ENCODE data around the gene SLC22A23.

Gene SLC22A23

DNA sequence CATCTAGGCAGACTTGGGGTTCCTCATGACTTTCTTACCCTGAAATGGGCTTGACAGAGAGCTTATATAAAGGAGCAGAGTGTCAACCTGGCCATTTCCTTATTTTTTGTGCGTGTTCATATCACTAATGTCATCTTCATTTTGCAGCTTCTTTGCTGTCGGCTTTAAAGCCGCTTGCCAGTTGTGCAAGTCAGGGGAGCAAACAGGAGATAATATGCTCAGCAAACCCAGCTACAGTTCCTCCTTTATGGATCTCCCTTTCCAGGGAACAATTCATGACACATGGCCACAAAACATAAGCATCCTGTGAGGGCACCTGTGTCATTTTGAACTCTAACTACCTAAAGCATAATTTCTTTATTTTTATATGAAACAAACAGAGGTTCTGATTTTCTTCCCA is 222.9 kb downstream of the SLC22A23 start:
- no peak for DNase-seq

DNA sequence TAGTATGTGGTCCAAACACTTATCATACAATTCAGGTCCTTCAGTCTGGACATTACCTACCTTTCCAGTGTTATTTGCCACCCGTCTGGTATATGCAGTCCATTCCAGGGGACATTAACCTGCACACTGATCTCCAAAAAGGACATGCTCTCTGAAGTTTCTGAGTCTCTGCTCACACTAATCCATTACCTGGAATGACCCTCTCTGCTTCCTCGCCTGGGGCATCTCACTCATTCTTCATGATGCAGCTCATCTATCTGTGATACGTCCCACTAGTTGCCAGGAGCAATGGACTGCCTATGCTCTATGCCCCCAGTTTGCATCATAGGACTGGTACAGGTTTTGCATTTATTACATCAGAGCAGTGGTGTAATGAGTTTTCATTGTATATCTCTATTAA is 223.5 kb downstream of the SLC22A23 start:
- no peak for DNase-seq

GRCh38 chr6:3232017-3232945 is 224.6 kb downstream of the SLC22A23 start:
- no peak for DNase-seq

- peak; percentile 88 for DNase-seq
Observed at GRCh38 chr6:3231247-3232016, 225.4 kb downstream of the SLC22A23 start.

- DNase-seq = peak; percentile 82
Observed at GRCh38 chr6:3230900-3231246, 226.0 kb downstream of the SLC22A23 start.

DNA sequence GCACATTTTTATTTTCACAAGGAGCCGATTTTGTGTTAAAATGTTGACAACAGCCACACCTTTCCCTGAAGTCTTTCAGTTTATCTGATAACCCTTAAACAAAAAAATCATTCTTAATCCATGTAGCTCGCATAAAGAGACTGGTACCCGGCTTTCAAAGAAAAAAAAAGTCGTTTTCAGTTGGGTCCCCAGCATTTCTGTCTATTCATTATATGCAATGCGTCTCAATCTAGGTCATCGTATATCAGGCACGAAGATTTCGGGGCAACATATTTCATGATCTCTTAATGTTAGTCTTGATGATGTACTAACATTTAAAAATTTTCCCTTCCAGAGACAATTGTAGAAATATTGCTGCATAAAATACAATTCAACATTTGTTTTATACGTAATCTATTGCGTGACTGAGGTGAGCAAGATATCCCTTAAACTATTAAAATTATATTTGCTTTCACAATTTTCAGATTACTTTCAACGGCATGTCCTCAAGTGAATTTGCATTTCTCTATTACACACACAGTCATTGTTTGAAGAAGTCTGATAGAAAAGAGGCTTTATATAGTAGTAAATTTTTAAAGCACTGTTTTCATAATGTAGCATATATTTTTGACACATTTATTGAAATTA is 226.5 kb downstream of the SLC22A23 start:
- no peak for DNase-seq

DNA sequence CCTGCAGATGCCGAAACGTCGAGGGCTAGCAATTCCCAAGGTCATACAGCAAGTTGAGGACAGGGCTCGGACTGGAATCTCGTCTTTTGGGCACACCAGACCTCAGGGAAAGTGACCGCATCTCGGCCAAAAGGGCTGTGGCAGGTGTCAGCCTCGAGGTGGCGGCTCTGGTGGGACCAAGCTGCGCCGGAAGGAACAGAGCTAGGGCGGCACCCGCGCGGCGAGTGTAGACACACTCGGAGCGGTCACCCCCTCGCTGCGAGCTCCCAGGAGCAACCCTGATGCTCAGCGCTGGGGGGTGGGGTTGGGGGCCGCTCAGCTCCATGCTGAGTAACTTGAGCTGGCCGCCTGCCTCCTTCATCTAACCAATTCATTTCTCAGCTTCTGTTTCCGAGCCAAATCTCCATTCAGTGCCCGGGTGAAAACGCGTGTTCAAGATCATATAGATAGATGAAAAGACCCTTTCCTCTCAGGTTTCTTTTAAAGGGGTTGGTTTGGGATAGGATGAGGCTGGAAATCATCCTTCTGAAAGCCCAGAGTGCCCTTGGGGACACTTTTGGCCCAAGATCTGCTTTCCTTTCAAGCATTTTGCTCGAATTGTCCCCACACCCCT is 227.2 kb downstream of the SLC22A23 start:
- peak; percentile 69 for DNase-seq

DNA sequence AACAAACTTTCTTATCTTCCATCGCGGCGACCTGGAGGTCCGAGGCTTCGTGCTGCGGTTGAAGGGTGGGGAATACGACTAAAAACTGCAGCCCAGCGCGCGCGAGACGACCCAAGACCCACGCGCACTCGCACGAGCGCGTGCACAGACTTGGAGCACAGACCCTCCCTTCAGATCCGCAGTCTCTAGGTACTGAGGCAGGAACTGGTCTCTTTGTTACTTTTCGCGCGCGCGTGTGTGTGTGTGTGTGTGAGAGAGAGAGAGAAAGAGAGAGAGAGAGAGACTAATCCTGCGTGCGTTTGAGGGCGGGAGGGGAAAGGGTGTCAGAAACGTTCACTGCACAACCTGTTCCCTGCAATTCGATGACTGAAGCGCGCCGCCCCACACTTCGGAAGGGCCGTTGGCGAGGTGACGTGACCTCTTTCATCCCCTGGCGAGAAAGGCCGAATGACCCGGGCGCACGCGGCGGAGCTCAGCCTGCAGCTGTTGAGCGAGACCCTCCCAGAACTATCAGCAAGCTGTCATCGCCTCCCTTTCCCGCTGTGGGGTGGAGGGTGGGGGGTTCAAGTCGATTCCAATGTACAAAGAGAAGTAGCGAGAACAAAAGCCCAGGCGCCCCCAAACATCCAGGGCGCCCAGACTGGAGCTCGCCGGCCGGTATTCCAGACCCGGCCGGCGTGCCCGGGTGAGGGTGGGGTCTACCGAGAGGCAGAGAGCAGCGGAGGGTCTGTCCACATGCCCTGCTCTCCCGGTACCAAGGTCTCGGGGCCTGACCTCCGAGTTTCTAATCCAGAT is 227.9 kb downstream of the SLC22A23 start:
- DNase-seq = no peak

GRCh38 chr6:3228046-3228671 is 228.7 kb downstream of the SLC22A23 start:
- DNase-seq = peak; percentile 81

DNA sequence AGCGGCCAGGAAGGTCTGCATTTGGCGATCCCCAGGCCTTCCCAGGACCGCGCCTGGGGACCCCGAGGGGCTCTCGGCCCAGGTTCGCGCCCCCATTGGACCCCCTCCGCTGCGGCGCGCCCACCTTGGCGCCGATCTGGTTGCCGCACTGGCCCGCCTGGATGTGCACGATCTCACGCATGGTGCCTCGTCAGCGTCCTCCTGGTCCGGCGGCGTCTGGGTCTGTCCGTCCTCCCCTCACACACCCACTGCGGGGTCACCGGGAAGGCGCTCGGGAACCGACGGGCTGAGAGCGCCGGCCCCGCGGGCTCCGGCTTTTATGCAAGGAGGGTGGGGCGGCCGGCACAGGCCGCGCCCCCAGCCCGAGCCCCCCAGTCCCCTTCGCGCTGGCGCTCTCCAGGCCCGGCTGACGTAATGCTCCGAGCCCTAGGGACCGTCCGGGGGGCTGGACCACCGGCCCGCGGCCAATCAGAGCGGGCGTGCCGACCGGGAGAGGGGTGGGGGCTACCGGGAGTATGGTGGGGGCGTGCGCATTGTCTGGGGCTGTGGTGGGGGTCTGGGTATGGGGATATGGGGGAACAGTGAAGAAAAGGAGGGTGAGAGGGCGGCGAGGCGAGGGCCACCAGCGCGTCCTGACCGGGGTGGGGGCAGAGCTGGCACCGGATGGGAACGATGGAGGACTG is 229.3 kb downstream of the SLC22A23 start, which contains the start of gene TUBB2B:
Gene TUBB2B, minus strand, starts transcription at position 291 of the 683 bp plus-strand sequence. Its CDS starts 110 bp downstream, at position 181.
- peak; percentile 63 for DNase-seq

DNA sequence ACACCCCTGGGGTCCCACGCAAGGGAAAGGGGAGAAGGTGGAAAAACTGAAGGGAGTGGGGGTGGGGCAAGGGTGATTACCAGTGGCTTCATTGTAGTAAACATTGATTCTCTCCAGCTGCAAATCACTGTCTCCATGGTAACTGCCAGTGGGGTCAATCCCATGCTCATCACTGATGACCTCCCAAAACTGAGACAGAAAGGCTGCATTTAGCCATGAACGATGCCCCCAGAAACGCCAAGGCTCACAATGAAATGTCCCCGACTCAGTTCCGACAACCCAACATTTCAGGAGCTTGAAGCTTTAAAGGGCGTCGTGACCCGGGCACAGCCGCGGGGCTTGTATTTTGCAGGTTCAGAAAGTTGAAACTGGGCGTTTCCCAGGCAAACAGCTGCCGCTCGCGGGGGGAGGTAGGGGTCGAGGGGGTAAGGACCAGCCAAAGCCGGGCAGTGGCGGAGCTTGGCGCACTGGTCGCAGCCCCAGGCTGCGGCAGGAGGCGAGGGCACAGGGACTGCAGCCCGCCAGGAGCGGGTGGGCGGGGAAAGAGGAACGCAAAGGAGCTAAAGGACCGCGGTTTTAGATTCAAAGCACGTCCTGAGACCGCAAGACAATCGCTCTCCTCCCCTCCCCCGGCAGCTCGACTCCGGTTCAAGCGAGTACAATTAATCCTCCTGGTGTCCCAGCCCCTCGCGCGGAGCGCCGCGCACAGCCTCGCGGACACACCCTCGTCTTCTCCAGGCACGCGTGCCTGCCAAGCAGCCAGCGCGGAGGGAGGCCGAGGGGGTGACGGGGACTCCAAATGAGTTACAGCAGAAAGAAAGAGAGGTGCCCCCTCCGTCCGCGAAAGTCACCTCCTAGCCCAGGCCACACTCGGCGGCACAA is 230.1 kb downstream of the SLC22A23 start:
- DNase-seq = no peak

GRCh38 chr6:3226042-3226441 is 230.8 kb downstream of the SLC22A23 start:
- no peak for DNase-seq

DNA sequence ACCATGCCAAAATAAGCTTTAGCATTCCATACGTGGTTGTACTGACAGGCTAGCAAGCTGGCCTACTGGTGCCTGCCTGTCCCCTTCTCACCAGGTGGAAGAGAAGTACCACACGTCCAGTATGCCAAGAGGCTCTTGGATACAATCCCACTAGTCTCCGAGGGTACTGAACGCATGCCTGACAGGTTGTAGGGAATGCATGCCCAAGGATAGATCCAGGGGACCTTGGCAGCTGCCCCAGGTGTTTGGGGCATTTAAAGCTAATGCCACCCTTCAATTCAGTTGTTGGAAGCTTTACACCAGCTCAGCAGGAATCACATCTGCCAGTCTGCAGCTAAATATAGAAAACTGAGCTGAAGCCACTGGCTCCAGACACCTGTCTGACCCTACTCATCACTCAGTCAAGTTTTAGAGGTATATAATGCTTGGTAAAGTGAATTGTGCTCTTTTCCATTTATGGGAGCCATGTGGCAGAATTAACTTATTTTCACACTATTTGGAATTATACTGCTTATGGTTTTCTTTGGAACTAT is 234.3 kb downstream of the SLC22A23 start:
- DNase-seq = peak; percentile 67

DNA sequence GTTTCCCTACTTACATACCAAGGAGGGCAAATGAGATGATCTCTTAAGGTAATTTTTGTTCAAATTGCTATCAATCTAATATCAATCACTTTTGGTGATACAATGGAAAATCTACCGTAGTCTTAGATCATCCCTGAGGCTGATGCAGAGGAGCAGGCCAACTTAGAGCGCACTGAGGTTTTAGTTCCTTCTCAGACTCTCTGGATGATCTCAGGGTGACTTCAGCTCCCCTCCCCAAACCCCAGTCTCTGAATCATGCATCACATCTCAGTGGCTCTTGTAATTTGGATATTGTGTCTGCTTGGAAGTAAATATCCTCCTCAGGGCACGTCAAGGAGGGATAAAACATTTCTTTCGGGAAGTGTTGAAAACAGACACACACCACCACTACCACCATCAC is 235.3 kb downstream of the SLC22A23 start:
- no peak for DNase-seq

DNA sequence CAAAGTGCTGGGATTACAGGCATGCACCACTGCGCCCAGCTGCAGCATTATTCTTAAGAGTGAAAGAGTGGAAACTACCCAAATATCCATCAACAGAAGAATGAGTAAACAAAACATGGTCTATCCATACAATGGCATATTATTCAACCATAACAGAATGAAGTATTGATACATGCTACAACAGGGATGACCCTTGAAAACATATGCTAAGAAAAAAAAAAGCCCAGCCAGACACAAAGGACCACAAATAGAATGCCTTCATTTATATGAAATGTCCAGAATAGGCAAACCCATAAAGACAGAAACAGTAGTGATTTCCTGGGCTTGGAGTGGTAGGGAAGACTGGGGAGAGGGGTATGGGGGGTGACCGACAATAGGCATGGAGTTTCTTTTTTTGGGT is 236.5 kb downstream of the SLC22A23 start:
- DNase-seq = no peak

All from NCI-H2081 treated with DMSO at 0.1 percent for 48 hours (cell line).